Subcutaneous adipose tissue (tissue), 4 donors: ENCODE results near the gene HNRNPL. TPM values are rescaled to one million over a fixed set of nuclear protein-coding genes. Genes with fewer than 3 reads are reported as not detected.

ENCODE experiments used
- CTCF ChIP-seq: fragments of 450-650 bp; IDR thresholded peaks from one replicate; pipeline ENCODE4 v1.5.1; 2016; ENCODE audit warnings: low read depth, mild to moderate bottlenecking, control low read depth, antibody characterized with exemption, moderate library complexity
- total RNA-seq, 4 donors: library from RNA; depleted of rRNA; stranded (reverse); fragments of >200 nt; gene quantifications; one replicate each; pipeline ENCODE4 v1.1.0, GENCODE V29; 2016

HNRNPL gene
- total RNA-seq, 4 donors from 2014 or later, result 109 to 161 (median 141) TPM

DNA sequence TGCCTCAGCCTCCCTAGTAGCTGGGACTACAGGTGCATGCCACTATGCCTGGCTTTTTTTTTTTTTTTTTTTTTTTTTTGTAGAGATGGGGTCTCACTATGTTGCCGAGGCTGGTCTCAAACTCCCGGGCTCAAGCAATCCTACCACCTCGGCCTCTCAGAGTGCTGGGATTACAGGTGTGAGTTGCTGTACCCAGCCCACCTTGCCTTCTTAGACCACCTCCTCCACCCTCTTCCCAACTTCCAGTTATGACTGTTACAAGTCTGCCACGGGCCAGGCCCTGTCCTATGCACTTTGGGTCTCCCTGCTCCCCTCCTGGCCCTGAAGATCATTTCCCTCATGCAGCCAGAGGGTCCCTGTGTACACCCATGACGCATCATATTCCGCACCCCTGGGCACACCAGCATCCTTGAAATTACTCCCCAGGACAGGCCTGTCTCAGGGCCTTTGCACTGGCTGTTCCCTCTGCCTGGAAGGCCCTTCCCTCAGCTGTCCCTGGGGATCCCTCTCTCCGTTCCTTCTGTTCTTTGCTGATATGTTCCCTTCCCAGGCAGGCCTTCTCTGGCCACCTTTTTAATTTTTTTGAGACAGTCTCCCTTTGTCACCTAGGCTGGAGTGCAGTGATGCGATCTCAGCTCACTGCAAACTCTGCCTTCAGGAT lies 40.1 kb downstream of the HNRNPL start:
- no peak for TF ChIP-seq CTCF

DNA sequence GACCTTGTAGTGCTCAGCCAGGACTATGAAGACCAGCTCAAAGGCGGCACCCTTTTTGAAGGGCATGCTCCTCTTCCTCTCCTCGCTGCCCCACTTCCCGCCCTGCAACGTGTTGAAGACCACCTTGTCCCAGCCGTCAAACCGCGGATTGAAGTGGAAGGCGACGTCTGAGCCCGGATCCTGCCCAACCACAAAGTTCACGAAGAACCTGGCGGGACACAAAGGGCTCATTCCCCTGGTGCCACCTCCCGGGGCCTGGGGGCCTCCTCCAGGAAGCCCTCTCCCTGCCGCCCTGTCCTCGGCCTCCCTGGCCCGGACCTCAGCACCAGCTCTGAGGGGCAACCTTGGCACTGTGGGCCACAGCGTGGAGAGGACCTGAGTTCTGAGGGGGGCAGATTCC lies 41.0 kb downstream of the HNRNPL start:
- no peak for TF ChIP-seq CTCF

DNA sequence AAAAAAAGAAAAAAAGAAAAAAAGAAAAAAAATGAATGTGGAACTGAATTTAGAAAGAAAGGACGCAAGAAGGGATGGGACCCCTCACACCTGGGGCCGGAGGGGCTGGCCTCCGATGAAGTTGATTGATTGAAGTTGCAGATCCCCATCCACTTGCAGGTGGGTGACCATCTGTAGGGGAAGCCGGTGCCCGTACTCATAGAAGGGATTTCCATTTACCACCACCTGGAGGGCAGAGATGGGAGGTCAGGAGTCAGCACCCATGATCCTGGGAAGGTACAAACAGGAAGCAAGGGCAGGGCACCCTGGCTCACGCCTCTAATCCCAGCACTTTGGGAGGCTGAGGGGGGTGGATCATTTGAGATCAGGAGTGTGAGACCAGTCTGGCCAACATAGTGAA lies 43.4 kb downstream of the HNRNPL start:
- no peak for TF ChIP-seq CTCF

DNA sequence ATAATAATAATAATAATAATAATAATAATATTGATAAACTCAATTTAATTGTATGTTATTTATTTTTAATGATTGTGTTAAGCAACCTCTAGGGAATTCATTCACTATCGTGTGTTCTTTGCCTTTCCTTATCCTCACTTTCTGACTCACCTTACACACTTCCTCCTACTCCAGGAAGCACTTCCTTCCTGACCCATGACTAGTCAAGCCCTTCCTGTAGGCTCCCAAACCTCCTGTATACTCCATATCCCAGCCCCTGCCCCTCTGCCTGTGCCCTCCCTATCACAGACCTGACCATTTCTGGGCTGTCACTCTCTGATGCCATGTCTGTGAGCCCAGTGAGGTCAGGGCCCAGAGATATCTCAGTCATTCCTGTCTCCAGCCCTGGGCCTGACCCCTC lies 44.6 kb downstream of the HNRNPL start:
- no peak for TF ChIP-seq CTCF

DNA sequence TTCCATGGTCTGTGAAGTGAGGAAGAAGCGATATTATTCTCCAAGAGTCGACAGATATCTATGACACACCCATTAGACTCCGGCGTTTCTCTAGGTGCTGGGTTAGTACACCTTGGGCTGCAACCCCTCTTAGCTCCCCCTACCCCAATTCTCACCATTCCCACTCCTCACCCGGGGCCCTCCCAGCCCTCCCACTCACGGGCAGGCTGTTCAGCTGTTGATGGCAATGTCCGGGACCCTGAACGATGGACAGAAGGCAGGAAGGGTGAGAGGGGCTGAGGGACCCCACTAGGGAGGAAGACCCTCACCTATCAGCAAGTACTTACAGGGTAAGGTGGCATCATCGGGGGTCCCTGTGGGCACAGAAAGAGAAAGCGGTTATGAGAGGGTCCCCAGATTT lies 46.2 kb downstream of the HNRNPL start:
- TF ChIP-seq CTCF, result no peak

DNA sequence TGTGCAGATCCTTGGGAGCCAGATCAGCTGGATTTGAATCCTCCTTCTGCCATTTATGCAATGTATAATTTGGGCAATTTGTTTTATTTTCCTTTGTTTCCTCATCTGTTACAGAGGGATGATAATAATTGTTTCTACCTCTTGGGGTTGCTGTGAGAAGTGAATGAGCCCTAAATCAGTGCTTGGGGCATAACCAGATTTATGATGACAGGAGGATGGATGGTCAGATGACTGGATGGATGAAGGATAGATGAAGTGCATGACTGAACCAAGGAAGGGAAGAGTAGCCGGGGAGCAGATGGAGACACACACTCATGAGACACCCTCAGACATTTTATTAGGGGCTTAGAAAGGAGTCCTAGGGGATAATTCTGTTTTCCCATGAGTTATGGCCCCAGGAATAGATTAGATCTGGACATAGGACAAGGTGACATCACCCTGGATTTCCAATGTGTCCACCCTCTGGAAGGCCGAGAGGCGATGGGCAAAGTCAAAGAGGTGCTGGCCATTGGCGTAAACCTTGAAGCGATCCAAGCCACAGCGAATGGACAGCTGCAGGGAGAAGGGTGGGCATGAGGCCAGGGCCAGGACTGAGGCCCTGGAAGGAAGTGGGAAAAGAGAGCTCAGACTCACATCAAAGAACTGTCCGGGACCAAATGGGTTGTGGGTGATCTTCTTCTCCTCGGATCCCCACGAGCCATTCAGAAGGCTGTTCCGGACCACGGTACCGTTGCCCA lies 48.3 kb downstream of the HNRNPL start:
- no peak for TF ChIP-seq CTCF

GRCh38 chr19:38800577-38801347 lies 49.0 kb downstream of the HNRNPL start:
- TF ChIP-seq CTCF, result no peak
